ENCODE data around the gene D2HGDH. TPM values are rescaled to one million over a fixed set of nuclear protein-coding genes. Genes with fewer than 3 reads are reported as not detected.

Gene D2HGDH
- total and polyA plus RNA-seq, 2 of the 8 experiments (the other 6 are each of a cell fraction or from before 2014, with no cell fraction given) = 3.4 to 8.1 TPM

GRCh38 chr2:241759067-241759807, 24.8 kb downstream of the D2HGDH start:
- no peak overlapping the region for H2BK12ac ChIP-seq (ENCODE audit: low read depth, low read length)
- H2AK5ac ChIP-seq (ENCODE audit: low read depth, low read length) = no peak overlapping the region
- H2BK120ac ChIP-seq (replicated peaks; ENCODE audit: low read depth, low read length) = no peak overlapping the region
- no peak overlapping the region for H4K91ac ChIP-seq (replicated peaks; ENCODE audit: insufficient read length, low read length)
- peaks cover 0 to 2% of the 10 kb centered on the region in 2 experiments for H4K20me1 ChIP-seq (replicated peaks in 1 of 2; ENCODE audit: control insufficient read depth in 1 of 2, insufficient read depth in 2 of 2, low read length in 2 of 2)
- peaks cover 0 to 2% (median 0%) of the 10 kb centered on the region in 4 experiments; a peak in 1 of 7 replicates for H3K4me1 ChIP-seq (replicated peaks in 1 of 4; ENCODE audit: control insufficient read depth in 3 of 4, insufficient read depth in 4 of 4, low read length in 3 of 4)
- no peak overlapping the region for H3K23ac ChIP-seq (ENCODE audit: insufficient read length)
- FAIRE-seq (no peak), DNase-seq (ENCODE audit: low read depth in 1 of 2, low spot score in 2 of 2) (no peak)
- no peaks in the 10 kb centered on the region; a peak in 1 of 8 replicates for H3K36me3 ChIP-seq (ENCODE audit: control insufficient read depth in 2 of 4, insufficient read depth in 4 of 4, low read length in 3 of 4)
- H3K4me3 ChIP-seq (ENCODE audit: extremely low read depth in 1 of 4, insufficient read depth in 2 of 4, low read depth in 3 of 4, low read length in 4 of 4) = no peak overlapping the region
- no peak overlapping the region for H3K14ac ChIP-seq (ENCODE audit: insufficient read length)
- H3K56ac ChIP-seq (replicated peaks; ENCODE audit: insufficient read length, low read depth, low read length) = no peak overlapping the region
- peaks cover 6 to 8% of the 10 kb centered on the region in 2 experiments; a peak in 3 of 4 replicates for H3K9me3 ChIP-seq (ENCODE audit: insufficient read depth in 2 of 2, low read depth in 1 of 2, low read length in 1 of 2)
- POLR2A ChIA-PET (ENCODE audit: partially characterized antibody) = no interaction called here
- H4K5ac ChIP-seq (ENCODE audit: insufficient read length, low read depth, low read length) = no peak overlapping the region
- no peak overlapping the region for H2BK5ac ChIP-seq (ENCODE audit: low read depth, low read length)
- no peak overlapping the region for H4K8ac ChIP-seq (ENCODE audit: extremely low read depth, insufficient read depth, low read length)
- H3K9ac ChIP-seq (replicated peaks in 1 of 4; ENCODE audit: extremely low read depth in 1 of 4, low read depth in 3 of 4, low read length in 3 of 4) = no peak overlapping the region
- no peak overlapping the region for H3K27ac ChIP-seq (ENCODE audit: low read depth, low read length)
- no peak overlapping the region for H3K4ac ChIP-seq (replicated peaks; ENCODE audit: insufficient read length, low read depth, low read length)
- no peaks in the 10 kb centered on the region for H3K27me3 ChIP-seq (replicated peaks in 1 of 4; ENCODE audit: control insufficient read depth in 3 of 4, extremely low read depth in 1 of 4, insufficient read depth in 3 of 4, low read length in 3 of 4)
- H3K4me2 ChIP-seq (ENCODE audit: insufficient read depth in 1 of 2, low read depth in 2 of 2, low read length in 2 of 2) = no peak overlapping the region
- no peaks in the 10 kb centered on the region for H3K23me2 ChIP-seq (ENCODE audit: low read depth, low read length)
- no peak overlapping the region for H2AFZ ChIP-seq (ENCODE audit: low read length)
- no peaks in the 10 kb centered on the region; the same call in 1 of the 2 replicates for H3K79me1 ChIP-seq (ENCODE audit: low read depth, low read length)
- no peak overlapping the region for H3K18ac ChIP-seq (ENCODE audit: extremely low read depth, low read length)
- H2BK15ac ChIP-seq (ENCODE audit: low read length) = no peak overlapping the region; the same call in 1 of the 2 replicates
- CTCF ChIA-PET (ENCODE audit: partially characterized antibody) = interaction anchor here (1.6 kb wide), 1 partner anchor 9 kb away, joined by 5 read pairs; no protein-coding TSS in a partner anchor
- no peaks in the 10 kb centered on the region for H3K79me2 ChIP-seq (ENCODE audit: control insufficient read depth in 1 of 2, insufficient read depth in 2 of 2, low read length in 2 of 2)
- no peak overlapping the region for H2BK20ac ChIP-seq (ENCODE audit: low read length)
- 85% methylated on average over 20 of the region's 20 CpGs; no CpG with 5 or more reads in 1 of the 2 experiments for WGBS, 2 experiments (ENCODE audit: extremely low coverage in 1 of 2, insufficient coverage in 1 of 2, insufficient read length in 1 of 2, insufficient replicate concordance in 2 of 2, low coverage in 1 of 2, low lambda C conversion rate in 2 of 2, missing lambda C conversion rate in 1 of 2)
- TF ChIP-seq SP4 (IDR thresholded peaks at IDR 0.05; ENCODE audit: low read length) (no peak), SP2 (IDR thresholded peaks at IDR 0.05; ENCODE audit: low read length) (no peak), ATF2 (IDR thresholded peaks at IDR 0.05; ENCODE audit: low read length) (no peak), SP1 (IDR thresholded peaks at IDR 0.05; ENCODE audit: low read depth, low read length) (no peak), RXRA (IDR thresholded peaks at IDR 0.05; ENCODE audit: insufficient read depth, low read depth, low read length) (no peak), CBX5 (IDR thresholded peaks at IDR 0.05; ENCODE audit: low read depth, low read length) (no peak), SAP30 (IDR thresholded peaks at IDR 0.05; ENCODE audit: insufficient read depth, insufficient replicate concordance, low read length) (no peak), HDAC2 (IDR thresholded peaks at IDR 0.05; ENCODE audit: borderline replicate concordance in 1 of 2, low read depth in 2 of 2, low read length in 2 of 2) (no peak), TCF12 (IDR thresholded peaks at IDR 0.05; ENCODE audit: low read depth, low read length) (no peak), ZNF274 (IDR thresholded peaks at IDR 0.05; ENCODE audit: borderline replicate concordance, extremely low read depth, low read length) (no peak), JUN (IDR thresholded peaks at IDR 0.05; ENCODE audit: low read depth, low read length) (no peak)
